ENCODE results near the gene POMC. TPM values are rescaled to one million over a fixed set of nuclear protein-coding genes. Genes with fewer than 3 reads are reported as not detected.

The POMC gene
- total and polyA plus RNA-seq, 2 of the 8 experiments (the other 6 are each of a cell fraction or from before 2014, with no cell fraction given): 1.7 to 4.7 TPM

DNA sequence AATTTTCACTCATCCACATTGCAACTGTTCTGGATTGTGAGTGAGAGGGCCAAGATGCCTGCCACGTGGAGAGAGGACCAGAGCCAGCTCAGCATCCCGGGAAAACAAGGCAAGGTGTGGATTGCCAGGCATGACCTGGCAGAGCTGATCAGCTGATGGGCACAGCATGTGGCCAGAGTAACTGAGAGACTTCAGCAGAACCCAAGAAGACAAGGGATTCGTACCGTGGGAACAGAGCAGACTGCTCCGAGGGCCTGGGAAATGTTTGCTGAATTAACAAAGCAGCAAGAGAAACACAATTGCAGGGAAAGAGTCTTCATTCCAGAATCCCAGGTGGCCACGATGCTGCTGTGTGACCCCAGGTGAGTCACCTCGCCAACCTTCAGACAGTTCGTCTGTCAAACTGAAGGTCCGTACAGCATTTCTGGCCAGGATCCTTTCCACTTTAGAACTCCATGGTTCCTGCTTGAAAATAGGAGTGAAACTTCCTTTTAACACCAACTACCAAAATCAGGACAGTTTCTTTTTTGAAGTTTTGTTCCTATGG, 26.3 kb upstream of the POMC start:
- Histone ChIP-seq H4K20me1 (replicated peaks in 1 of 2; ENCODE audit: control insufficient read depth in 1 of 2, insufficient read depth in 2 of 2, low read length in 2 of 2) (peaks cover 0 to 1% of the 10 kb centered on the region in 2 experiments), H3K4ac (replicated peaks; ENCODE audit: insufficient read length, low read depth, low read length) (no peak overlapping the region), H3K9ac (replicated peaks in 1 of 4; ENCODE audit: extremely low read depth in 1 of 4, low read depth in 3 of 4, low read length in 3 of 4) (no peak overlapping the region), H2BK15ac (ENCODE audit: low read length) (no peak overlapping the region), H3K18ac (ENCODE audit: extremely low read depth, low read length) (no peak overlapping the region), H4K8ac (ENCODE audit: extremely low read depth, insufficient read depth, low read length) (no peak overlapping the region), H3K14ac (ENCODE audit: insufficient read length) (no peak overlapping the region), H2BK5ac (ENCODE audit: low read depth, low read length) (no peak overlapping the region), H3K79me2 (ENCODE audit: control insufficient read depth in 1 of 2, insufficient read depth in 2 of 2, low read length in 2 of 2) (no peaks in the 10 kb centered on the region), H3K56ac (replicated peaks; ENCODE audit: insufficient read length, low read depth, low read length) (no peak overlapping the region), H4K5ac (ENCODE audit: insufficient read length, low read depth, low read length) (no peak overlapping the region), H3K79me1 (ENCODE audit: low read depth, low read length) (no peaks in the 10 kb centered on the region), H2BK12ac (ENCODE audit: low read depth, low read length) (no peak overlapping the region), H2BK20ac (ENCODE audit: low read length) (no peak overlapping the region), H3K23ac (ENCODE audit: insufficient read length) (no peak overlapping the region), H3K36me3 (ENCODE audit: control insufficient read depth in 2 of 4, insufficient read depth in 4 of 4, low read length in 3 of 4) (no peaks in the 10 kb centered on the region), H3K4me3 (ENCODE audit: extremely low read depth in 1 of 4, insufficient read depth in 2 of 4, low read depth in 3 of 4, low read length in 4 of 4) (no peak overlapping the region), H3K27me3 (replicated peaks in 1 of 4; ENCODE audit: control insufficient read depth in 3 of 4, extremely low read depth in 1 of 4, insufficient read depth in 3 of 4, low read length in 3 of 4) (no peaks in the 10 kb centered on the region), H2BK120ac (replicated peaks; ENCODE audit: low read depth, low read length) (no peak overlapping the region), H3K9me3 (ENCODE audit: insufficient read depth in 2 of 2, low read depth in 1 of 2, low read length in 1 of 2) (no peaks in the 10 kb centered on the region), H3K23me2 (ENCODE audit: low read depth, low read length) (no peaks in the 10 kb centered on the region; the same call in 1 of the 2 replicates), H2AFZ (ENCODE audit: low read length) (no peak overlapping the region), H2AK5ac (ENCODE audit: low read depth, low read length) (no peak overlapping the region), H3K4me1 (replicated peaks in 1 of 4; ENCODE audit: control insufficient read depth in 3 of 4, insufficient read depth in 4 of 4, low read length in 3 of 4) (no peaks in the 10 kb centered on the region; a peak in 1 of 7 replicates), H3K4me2 (ENCODE audit: insufficient read depth in 1 of 2, low read depth in 2 of 2, low read length in 2 of 2) (no peak overlapping the region), H3K27ac (ENCODE audit: low read depth, low read length) (no peak overlapping the region), H4K91ac (replicated peaks; ENCODE audit: insufficient read length, low read length) (no peak overlapping the region)
- WGBS, 2 experiments (ENCODE audit: extremely low coverage in 1 of 2, insufficient coverage in 1 of 2, insufficient read length in 1 of 2, insufficient replicate concordance in 2 of 2, low coverage in 1 of 2, low lambda C conversion rate in 2 of 2, missing lambda C conversion rate in 1 of 2): 77% methylated on average over 9 of the region's 9 CpGs; no CpG with 5 or more reads in 1 of the 2 experiments
- FAIRE-seq (no peak), DNase-seq (ENCODE audit: low read depth in 1 of 2, low spot score in 2 of 2) (no peak)
- CTCF ChIA-PET (ENCODE audit: partially characterized antibody): interaction anchor here (0.6 to 9.0 kb wide), 12 partner anchors 10 to 456 kb away, joined by 3 to 106 read pairs (median 7); partner anchors contain the start of gene POMC
- TF ChIP-seq TAF7 (optimal IDR thresholded peaks at IDR 0.05; ENCODE audit: borderline replicate concordance, low read depth, low read length): no peak
- no peak for TF ChIP-seq CBX5 (IDR thresholded peaks at IDR 0.05; ENCODE audit: low read depth, low read length)
- no peak for TF ChIP-seq KDM1A (IDR thresholded peaks at IDR 0.05; ENCODE audit: borderline replicate concordance, low read length)
- TF ChIP-seq SIRT6 (IDR thresholded peaks at IDR 0.05; ENCODE audit: low read length): no peak
- no peak for TF ChIP-seq CREB1 (IDR thresholded peaks at IDR 0.05)
- POLR2A ChIA-PET (ENCODE audit: partially characterized antibody): interaction anchor here (1.2 kb wide), 1 partner anchor 219 kb away, joined by 3 read pairs; no protein-coding TSS in a partner anchor
